H4 (cell line): ENCODE measurements around the gene STXBP5. TPM values are rescaled to one million over a fixed set of nuclear protein-coding genes. Genes with fewer than 3 reads are reported as not detected.
"Not testable (repeated sequence)": the region's sequence is repeated elsewhere in the genome, so short reads cannot be mapped to it uniquely, and the experiment has no call there.

Experiments
- DNase-seq: peaks from one replicate; pipeline ENCODE4 v3.0.0-alpha.2; 2015; ENCODE audit warnings: low spot score
- total RNA-seq: library from RNA; depleted of rRNA; stranded (reverse); fragments of >200 nt; shearing (Covaris generic); gene quantifications from 2 replicates; pipeline ENCODE4 v1.2.3, GENCODE V29; 2014

The STXBP5 gene
- total RNA-seq, 1 experiment from 2014 or later: 7.7 TPM

- DNase-seq: no peak
These were observed 93.6 kb downstream of the STXBP5 start for GRCh38 chr6:147297663-147298316.

DNA sequence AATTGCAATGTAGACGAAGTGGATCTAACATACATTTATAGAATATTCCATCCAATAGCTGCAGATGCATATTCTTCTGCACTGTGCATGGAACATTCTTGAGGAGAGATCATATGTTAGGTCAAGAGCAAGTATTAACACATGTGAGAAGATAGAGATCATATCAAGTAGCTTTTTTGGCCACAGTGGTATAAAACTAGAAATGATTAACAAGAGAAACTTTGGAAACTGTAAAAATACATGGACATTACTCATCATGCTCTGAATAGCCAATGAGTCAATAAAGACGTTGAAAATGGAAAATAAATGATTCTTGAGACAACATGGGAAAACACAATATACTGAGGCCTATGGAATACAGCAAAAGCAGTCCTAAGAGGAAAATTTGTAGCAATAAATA is 94.2 kb downstream of the STXBP5 start:
- no peak for DNase-seq

DNA sequence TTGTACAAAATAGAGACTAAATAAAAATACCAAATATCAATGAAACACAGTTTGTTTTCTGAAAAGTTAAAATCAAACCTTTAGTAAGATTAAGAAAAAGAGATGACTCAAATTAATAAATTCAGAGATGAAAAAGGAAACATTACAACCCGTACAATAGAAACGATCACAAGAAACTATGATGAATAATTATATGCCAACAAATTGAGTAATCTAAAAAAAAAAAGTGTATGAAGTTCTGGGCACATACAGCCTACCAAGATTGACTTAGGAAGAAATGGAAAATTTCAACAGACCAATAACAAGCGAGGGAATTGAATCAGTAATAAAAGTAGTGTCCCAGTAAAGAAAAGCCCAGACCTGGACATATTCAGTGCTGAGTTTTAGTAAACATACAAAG is 94.8 kb downstream of the STXBP5 start:
- DNase-seq: no peak

DNA sequence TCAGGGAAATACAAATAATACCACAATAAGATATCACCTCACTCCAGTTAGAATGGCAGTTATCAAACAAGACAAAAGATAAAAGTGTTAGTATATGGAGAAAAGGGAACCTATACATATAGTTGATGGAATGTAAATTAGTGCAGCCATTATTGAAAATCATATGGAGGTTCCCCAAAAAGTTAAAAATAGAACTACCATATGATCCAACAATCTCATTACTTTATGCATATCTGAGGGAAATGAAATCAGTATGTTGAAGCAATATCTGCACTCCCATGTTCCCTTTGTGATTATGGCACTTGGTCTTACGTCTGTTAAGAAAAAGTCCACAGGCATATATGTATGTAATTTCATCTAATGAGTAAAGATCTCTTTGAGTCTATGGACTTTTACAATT is 96.9 kb downstream of the STXBP5 start:
- DNase-seq: no peak

DNA sequence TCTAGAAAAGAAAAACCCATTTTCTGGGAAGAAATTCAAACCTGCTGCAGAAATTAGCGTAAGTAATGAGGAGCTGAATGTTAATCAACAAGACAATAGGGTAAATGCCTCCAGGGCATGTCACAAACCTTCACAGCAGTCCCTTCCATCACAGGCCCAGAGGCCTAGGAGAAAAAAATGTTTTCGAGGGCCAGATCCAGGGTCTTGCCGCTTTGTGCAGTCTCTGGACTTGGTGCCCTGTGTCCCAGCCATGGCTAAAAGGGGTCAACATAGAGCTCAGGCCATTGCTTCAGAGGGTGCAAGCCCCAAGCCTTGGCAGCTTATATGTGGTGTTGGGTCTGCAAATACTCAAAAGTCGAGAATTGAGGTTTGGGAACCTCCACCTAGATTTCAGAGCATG is 99.8 kb downstream of the STXBP5 start:
- DNase-seq: no peak

DNA sequence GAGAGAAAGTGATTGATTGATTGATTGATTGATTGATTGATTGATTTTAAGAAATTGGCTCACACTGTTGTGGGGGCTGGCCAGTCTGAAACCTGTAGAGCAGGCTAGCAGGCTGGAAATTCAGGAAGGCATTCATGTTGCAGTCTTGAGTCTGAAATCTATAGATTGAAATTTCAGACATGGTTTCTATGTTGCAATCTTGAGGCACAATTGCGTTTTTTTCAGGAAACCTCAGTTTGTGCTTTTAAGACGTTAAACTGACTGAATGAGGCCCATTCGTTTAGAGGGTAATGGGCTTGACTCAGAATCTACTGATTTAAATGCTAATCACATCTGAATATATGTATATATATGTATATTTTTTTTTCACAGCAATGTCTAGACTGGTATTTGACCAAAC is 106.3 kb downstream of the STXBP5 start:
- no peak for DNase-seq

DNA sequence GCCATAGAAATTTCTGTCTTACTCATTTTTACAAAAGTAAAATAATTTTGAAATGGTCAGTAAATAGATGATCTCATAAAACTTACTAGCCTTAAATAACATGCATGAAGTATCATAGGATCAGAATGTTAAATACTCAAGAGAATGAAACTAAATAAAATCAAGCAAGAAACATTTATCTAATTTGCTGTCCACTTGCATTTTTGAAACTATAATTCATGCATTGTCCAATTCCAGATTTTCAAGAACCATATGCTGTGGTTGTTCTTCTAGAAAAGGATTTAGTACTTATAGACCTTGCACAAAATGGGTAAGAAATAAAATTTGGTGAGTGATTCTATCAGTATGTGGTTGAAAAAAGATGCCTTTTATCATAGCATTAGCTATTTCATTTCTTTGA is 107.0 kb downstream of the STXBP5 start:
- no peak for DNase-seq

DNA sequence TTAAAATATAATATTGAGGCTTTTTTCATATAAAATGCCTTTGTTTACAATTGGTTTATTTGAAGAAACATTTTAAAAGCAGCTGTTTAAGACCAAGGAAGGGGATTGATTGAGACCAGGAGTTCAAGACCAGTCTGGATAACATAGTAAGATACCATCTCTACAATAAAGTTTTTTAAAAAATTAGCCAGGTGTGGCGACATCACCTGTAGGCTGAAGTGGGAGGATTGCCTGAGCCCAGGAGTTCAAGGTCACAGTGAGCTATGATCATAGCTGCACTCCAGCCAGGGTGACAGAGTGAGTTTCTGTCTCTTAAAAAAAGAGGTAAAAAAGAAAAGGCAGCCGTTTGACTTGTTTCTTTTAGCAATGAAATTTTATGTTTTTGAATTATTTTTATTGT is 117.0 kb downstream of the STXBP5 start:
- DNase-seq: no peak

DNA sequence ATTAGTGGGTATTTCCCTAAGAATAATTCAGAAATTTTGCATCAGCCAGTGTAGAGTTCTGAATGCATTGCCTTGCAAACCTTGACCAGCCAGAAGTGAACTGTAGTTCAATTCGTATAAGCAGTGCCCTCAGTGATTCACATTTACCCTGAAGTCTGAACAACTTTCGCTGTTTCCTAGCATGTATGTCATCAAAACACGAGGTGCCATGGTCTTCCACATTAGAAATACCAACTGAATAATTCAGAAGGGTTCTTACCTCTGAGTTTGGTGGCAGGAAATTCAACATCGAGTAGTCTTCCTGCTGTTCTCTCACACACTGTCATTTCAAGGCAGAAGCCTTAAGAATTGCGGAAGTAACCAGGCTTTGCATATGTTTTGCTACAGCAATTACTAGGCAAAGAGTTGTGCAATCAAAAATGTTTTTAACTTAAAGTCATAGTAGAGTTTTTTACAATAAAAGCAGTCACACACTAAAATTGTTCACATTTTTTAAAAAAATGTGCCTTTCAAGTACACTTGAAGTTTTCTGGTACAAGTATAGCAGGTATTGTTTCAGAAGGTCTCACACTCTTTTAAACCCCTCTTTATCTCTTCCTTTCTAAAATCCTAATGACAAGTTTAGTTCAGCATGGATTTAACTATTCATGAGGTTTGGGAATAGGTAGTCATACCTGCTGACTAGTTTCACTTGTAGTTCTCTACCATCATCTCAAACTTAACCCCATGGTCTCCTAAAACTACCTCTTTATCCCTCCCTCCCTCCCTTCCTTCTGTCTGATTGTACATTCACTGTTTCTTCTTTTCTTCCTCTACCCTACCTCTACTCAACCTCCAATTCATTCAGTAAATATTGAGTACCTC is 118.3 kb downstream of the STXBP5 start:
- DNase-seq: no peak

DNA sequence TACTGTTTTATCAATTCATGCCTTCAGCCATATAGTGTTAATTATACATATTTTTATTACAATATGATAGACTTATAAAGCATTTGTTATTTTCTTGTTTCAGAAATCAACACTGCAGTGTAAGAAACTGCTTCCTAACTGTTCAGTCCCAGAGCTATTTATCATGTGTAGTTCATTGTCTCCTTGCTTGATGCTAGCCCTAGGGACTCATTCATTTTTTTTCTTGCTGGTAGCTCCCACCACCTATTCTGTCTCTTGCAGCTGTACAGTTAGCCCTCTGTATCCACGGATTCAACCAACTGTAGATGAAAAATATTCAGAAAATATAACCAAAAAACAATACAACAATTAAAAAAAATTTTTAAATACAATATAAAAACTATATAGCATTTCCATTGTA is 121.3 kb downstream of the STXBP5 start:
- no peak for DNase-seq

DNA sequence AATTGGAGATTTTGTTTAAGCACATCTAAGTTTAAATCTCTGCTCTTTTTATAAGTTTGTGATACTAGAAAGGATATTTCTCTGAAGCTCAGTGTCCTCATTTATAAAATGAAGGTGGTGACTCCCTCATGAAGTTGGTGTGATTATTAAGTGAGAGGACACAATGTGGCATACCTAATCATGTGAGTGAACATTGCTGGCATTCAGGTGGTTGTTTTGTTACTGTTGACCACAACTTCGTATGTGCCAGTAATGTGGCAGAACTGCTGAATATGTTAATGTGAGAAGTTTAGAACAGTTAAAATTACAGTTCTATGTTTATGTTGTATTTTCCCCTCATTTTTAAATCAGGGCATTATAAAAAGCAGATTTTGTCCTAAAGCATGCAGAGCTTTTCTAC is 127.2 kb downstream of the STXBP5 start:
- no peak for DNase-seq

GRCh38 chr6:147337921-147338320 is 133.7 kb downstream of the STXBP5 start:
- DNase-seq: no peak

GRCh38 chr6:147341486-147341885 is 137.3 kb downstream of the STXBP5 start:
- no peak for DNase-seq

- DNase-seq: no peak
These were observed 141.7 kb downstream of the STXBP5 start for GRCh38 chr6:147345902-147346301.

GRCh38 chr6:147347179-147347881 is 143.1 kb downstream of the STXBP5 start:
- DNase-seq: no peak

- DNase-seq: no peak
These were observed 143.8 kb downstream of the STXBP5 start for GRCh38 chr6:147347882-147348575.

DNA sequence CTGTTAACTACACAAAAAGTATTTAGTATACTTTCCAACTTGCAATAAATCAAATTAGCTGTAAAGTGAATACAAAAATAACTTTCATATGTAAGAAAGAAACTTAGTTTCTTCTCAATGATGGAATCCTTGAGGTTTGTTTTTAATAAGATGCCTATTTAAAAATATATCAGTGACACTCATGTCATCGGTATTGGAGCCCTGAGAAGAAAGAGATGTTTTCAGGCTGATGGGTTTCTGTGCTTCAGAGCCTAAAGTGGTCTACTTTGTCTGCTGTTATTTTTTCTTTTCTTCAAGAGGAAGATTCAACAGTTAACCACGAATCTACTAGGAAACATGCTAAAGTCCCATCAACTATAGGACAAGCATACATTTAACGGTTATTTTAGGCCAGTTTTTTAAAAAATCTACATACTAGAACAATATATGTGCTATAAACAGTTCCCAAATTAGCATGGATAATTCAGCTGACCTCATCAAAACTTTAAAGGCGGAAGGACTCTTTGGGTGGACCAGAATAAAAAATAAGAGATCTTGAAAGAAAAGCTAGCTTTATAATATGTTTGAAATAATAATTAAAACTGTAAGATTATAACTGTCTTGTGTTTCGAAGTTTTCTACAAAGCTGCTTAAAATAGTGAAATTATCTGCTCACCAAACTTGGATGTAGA is 157.2 kb downstream of the STXBP5 start:
- DNase-seq: no peak

- no peak for DNase-seq
These were observed 162.1 kb downstream of the STXBP5 start for GRCh38 chr6:147366290-147366689.

GRCh38 chr6:147371325-147371724 is 167.1 kb downstream of the STXBP5 start:
- no peak for DNase-seq

DNA sequence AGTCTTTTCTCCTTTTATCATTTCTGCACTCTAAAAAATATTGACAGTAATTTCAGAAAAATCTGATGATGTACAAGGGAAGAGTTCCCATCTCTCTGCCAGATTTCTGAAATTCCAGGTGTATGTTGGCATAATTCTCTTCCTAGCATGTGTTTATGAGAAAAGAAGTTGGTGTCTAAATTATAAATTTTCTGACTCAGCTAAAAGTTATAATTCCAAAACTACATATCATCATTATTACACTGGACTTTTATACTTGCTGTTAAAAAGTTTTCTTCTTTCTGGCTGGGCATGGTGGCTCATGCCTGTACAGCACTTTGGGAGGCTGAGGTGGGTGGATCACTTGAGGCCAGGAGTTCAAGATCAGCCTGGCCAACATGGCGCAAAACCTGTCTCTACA is 168.6 kb downstream of the STXBP5 start:
- DNase-seq: no peak

GRCh38 chr6:147378819-147379218 is 174.6 kb downstream of the STXBP5 start:
- DNase-seq: no peak

DNA sequence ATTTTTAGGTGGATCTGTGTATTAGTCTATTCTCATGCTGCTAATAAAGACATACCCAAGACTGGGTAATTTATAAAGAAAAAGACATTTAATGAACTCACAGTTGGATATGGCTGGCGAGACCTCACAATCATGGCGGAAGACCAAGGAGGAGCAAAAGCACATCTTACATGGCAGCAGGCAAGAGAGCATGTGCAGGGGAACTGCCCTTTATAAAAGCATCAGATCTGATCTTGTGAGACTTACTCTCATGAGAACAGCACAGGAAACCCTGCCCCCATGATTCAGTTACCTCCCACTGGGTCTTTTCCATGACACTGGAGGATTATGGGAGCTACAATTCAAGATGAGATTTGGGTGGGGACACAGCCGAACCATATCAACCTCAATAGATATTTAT is 176.6 kb downstream of the STXBP5 start:
- DNase-seq: not testable (repeated sequence)
